Smooth muscle cell (in vitro differentiated cells): ENCODE results near the gene COL4A2. TPM values are rescaled to one million over a fixed set of nuclear protein-coding genes. Genes with fewer than 3 reads are reported as not detected.

ENCODE experiments used
- DNase-seq: peaks from one replicate; lab custom pipeline; 2025; ENCODE audit not compliant: unreplicated experiment; lab: John Stamatoyannopoulos, UW
- H2AFZ ChIP-seq: fragments of 200-600 bp; sonication (generic); 2 replicates; pipeline ENCODE4 v1.6.0; 2016; ENCODE audit warnings: antibody characterized with exemption, low read depth, mild to moderate bottlenecking
- H3F3A ChIP-seq: fragments of 200-600 bp; sonication (generic); 2 replicates; pipeline ENCODE4 v1.6.0; 2017; ENCODE audit warnings: antibody characterized with exemption, low read depth
- H3K27ac ChIP-seq: fragments of 200-600 bp; sonication (generic); 2 replicates; pipeline ENCODE4 v1.5.1; 2016; ENCODE audit warnings: low read depth, mild to moderate bottlenecking
- H3K27me3 ChIP-seq: fragments of 200-600 bp; sonication (generic); 2 replicates; pipeline ENCODE4 v1.6.1; 2016; ENCODE audit warnings: low read depth, mild to moderate bottlenecking
- H3K36me3 ChIP-seq: fragments of 200-600 bp; sonication (generic); 2 replicates; pipeline ENCODE4 v1.5.1; 2016; ENCODE audit warnings: low read depth
- H3K4me1 ChIP-seq: fragments of 200-600 bp; sonication (generic); 2 replicates; pipeline ENCODE4 v1.5.1; 2016; ENCODE audit warnings: low read depth
- H3K4me2 ChIP-seq: fragments of 200-600 bp; sonication (generic); 2 replicates; pipeline ENCODE4 v1.6.0; 2016; ENCODE audit warnings: mild to moderate bottlenecking
- H3K4me3 ChIP-seq: fragments of 200-600 bp; sonication (generic); 2 replicates; pipeline ENCODE4 v1.5.1; 2016; ENCODE audit warnings: mild to moderate bottlenecking
- H3K79me2 ChIP-seq: fragments of 200-600 bp; sonication (generic); 2 replicates; pipeline ENCODE4 v1.6.0; 2016; ENCODE audit warnings: low read depth, mild to moderate bottlenecking
- H3K9ac ChIP-seq: fragments of 200-600 bp; sonication (generic); 2 replicates; pipeline ENCODE4 v1.6.0; 2016; ENCODE audit warnings: low read depth
- H3K9me3 ChIP-seq: fragments of 200-600 bp; sonication (generic); replicated peaks from 2 replicates; pipeline ENCODE4 v1.5.1; 2016; ENCODE audit warnings: low read depth
- H4K20me1 ChIP-seq: fragments of 200-600 bp; sonication (generic); 2 replicates; pipeline ENCODE4 v1.6.0; 2016; ENCODE audit warnings: low read depth
- WGBS: methylation state at CpG from one replicate; pipeline ENCODE4 v1.1.7; 2016; ENCODE audit warnings: low lambda C conversion rate; 5-methylcytosine and 5-hydroxymethylcytosine counted together
- polyA plus RNA-seq: library from polyadenylated mRNA; unstranded; fragments of >200 nt; fragmentation: Nextera tagmentation; extraction: Ambion mirVana; gene quantifications from 2 replicates; pipeline ENCODE4 v1.2.1, GENCODE V29; 2016
- total RNA-seq: library from RNA; depleted of rRNA; stranded (reverse); fragments of >200 nt; gene quantifications from 2 replicates; pipeline ENCODE4 v1.2.3, GENCODE V29; 2014
- TF ChIP-seq, protein P1 (sequence below): fragments of 200-600 bp; sonication (generic); IDR thresholded peaks from 2 replicates; pipeline ENCODE4 v1.5.1; 2017; ENCODE audit warnings: borderline replicate concordance, mild to moderate bottlenecking, antibody characterized with exemption; ENCODE audit not compliant: insufficient read depth, poor library complexity, severe bottlenecking

COL4A2 gene
- total and polyA plus RNA-seq, 2 experiments from 2014 or later, result 1,456 to 2,786 TPM

DNA sequence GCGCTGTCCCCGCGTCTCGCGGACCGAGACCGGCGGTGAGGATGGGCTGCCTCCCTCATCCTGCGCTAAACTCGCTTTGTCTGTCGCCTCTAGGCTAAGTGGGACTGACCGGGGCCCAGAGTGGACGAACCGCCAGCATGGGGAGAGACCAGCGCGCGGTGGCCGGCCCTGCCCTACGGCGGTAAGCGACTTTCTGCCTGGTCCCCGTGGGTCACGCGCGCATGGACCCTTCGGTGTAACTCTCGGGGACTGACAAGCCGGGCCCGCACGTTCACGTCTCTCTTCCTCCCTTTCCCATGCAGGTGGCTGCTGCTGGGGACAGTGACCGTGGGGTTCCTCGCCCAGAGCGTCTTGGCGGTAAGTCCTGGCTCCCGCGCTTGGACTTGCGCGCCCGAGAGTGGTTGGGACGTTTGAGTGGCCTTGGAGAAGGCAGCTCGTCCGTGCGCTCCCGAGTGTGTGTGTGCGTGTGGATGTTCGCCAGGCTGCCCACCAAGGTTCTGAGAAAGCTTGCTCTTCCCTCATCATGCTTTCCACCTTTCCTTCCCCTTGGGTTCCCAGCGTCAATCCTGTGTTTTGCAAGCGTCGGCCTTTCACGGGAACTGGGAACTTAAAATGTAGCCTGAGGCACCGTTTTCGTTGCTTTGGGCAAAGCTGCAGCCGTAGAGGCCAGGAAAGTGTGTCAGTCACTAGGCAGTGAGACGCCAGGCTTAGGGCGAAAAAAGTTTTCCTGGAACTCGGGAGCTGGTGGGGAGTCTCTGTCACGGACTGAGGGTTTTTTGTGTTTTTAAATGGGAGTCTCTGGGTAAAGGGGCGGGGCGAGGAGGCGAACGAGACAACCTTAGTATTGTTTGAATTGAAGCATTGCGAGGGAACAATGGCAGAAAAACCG is 927 bp downstream of the COL4A2 start:
- WGBS, result 1% methylated on average over 64 of the region's 64 CpGs

GRCh38 chr13:110308656-110309359 is 1.7 kb downstream of the COL4A2 start:
- Histone ChIP-seq H3K27ac (peak overlapping the region; percentile 94), H3K9me3 (no peaks in the 10 kb centered on the region), H3K79me2 (peaks cover 96% of the 10 kb centered on the region), H3K27me3 (no peaks in the 10 kb centered on the region), H4K20me1 (peaks cover 94% of the 10 kb centered on the region), H3K4me2 (peak overlapping the region; percentile 97), H3F3A (peaks cover 73% of the 10 kb centered on the region), H2AFZ (no peak overlapping the region), H3K36me3 (no peaks in the 10 kb centered on the region), H3K9ac (peak overlapping the region; percentile 90), H3K4me1 (peaks cover 42% of the 10 kb centered on the region), H3K4me3 (peak overlapping the region; percentile 93)
- TF ChIP-seq, protein P1, sequence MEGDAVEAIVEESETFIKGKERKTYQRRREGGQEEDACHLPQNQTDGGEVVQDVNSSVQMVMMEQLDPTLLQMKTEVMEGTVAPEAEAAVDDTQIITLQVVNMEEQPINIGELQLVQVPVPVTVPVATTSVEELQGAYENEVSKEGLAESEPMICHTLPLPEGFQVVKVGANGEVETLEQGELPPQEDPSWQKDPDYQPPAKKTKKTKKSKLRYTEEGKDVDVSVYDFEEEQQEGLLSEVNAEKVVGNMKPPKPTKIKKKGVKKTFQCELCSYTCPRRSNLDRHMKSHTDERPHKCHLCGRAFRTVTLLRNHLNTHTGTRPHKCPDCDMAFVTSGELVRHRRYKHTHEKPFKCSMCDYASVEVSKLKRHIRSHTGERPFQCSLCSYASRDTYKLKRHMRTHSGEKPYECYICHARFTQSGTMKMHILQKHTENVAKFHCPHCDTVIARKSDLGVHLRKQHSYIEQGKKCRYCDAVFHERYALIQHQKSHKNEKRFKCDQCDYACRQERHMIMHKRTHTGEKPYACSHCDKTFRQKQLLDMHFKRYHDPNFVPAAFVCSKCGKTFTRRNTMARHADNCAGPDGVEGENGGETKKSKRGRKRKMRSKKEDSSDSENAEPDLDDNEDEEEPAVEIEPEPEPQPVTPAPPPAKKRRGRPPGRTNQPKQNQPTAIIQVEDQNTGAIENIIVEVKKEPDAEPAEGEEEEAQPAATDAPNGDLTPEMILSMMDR, result no peak
- DNase-seq, result no peak
- WGBS, result 7% methylated on average over 31 of the region's 31 CpGs

More for the DNA sequence above, 927 bp downstream of the COL4A2 start:
- Histone ChIP-seq H3K4me3 (peak overlapping the region; percentile 93), H2AFZ (no peak overlapping the region), H3K27me3 (no peaks in the 10 kb centered on the region), H3K79me2 (peaks cover 99% of the 10 kb centered on the region), H3K36me3 (no peaks in the 10 kb centered on the region), H3K27ac (peak overlapping the region; percentile 94), H3F3A (peaks cover 79% of the 10 kb centered on the region), H3K9me3 (no peaks in the 10 kb centered on the region), H3K9ac (peak overlapping the region; percentile 90), H4K20me1 (peaks cover 97% of the 10 kb centered on the region), H3K4me1 (peaks cover 48% of the 10 kb centered on the region), H3K4me2 (peak overlapping the region; percentile 97)
- TF ChIP-seq, protein P1, result no peak
- no peak for DNase-seq

DNA sequence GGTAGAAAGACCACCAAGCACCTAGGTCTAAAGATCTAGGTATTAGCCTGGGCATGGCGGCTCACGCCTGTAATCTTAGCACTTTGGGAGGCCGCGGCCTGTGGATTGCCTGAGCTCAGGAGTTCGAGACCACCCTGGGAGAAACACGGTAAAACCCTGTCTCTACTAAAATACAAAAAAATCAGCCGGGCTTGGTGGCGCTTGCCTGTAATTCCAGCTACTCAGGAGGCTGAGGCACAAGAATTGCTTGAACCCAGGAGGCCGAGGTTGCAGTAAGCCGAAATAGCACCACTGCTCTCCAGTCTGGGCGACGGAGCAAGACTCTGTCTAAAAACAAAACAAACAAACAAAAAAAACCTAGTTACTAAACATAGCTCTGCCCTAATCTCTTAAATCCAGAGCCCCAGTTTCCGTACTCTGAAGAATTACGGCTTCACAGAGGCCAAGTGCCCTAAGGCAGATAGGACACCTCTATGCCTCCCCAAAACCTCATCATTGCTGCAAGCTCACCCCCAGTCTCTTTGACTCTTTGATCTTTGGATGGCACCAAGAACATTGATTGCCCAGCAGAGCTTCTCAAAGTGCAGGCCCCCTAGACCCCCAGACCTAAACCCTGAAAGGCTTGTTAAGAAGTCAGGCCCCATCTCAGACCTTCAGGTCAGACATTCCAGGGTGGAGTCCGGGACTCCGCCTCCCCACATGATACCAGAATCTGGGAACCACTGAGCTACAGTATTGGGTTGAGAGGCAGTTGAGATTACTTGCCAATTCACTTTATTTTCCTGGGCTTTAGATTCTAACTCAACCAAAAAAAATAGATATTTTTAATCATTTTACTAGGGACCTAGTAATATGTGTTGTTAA is 2.8 kb downstream of the COL4A2 start:
- Histone ChIP-seq H3K9me3 (no peaks in the 10 kb centered on the region), H3K9ac (peak overlapping the region; percentile 90), H3K4me3 (peak overlapping the region; percentile 93), H3K79me2 (peaks cover 96% of the 10 kb centered on the region), H3K27ac (peak overlapping the region; percentile 94), H3K4me2 (peak overlapping the region; percentile 97), H3K36me3 (no peaks in the 10 kb centered on the region), H3K4me1 (peaks cover 41% of the 10 kb centered on the region), H2AFZ (no peak overlapping the region), H3K27me3 (no peaks in the 10 kb centered on the region), H4K20me1 (peaks cover 94% of the 10 kb centered on the region), H3F3A (peaks cover 68% of the 10 kb centered on the region)
- no peak for DNase-seq
- WGBS, result 31% methylated on average over 16 of the region's 16 CpGs
- TF ChIP-seq, protein P1, result no peak
